K562 (cell line): ENCODE data around the gene MAN2B1. TPM values are rescaled to one million over a fixed set of nuclear protein-coding genes. Genes with fewer than 3 reads are reported as not detected.

Source experiments
- CBX1 ChIP-seq: sonication (generic); IDR thresholded peaks from 2 replicates; pipeline ENCODE4 v1.6.1; 2016; ENCODE audit warnings: antibody characterized with exemption, low read depth, mild to moderate bottlenecking
- ESRRA ChIP-seq: fragments of 450-650 bp; IDR thresholded peaks from 2 replicates; pipeline ENCODE4 v1.6.1; 2014; ENCODE audit warnings: low read depth, mild to moderate bottlenecking, moderate library complexity, borderline replicate concordance
- GTF2A2 ChIP-seq: IDR thresholded peaks from 2 replicates; pipeline ENCODE4 v1.6.1; 2016; ENCODE audit warnings: mild to moderate bottlenecking, missing genetic modification characterization, missing compliant biosample characterization
- KAT7 ChIP-seq: sonication (generic); formaldehyde crosslinking; IDR thresholded peaks from 2 replicates; pipeline ENCODE4 v1.8.0; 2022; ENCODE audit warnings: missing genetic modification reagents, mild to moderate bottlenecking, borderline replicate concordance
- MED1 ChIP-seq: sonication (generic); formaldehyde crosslinking; IDR thresholded peaks from 2 replicates; pipeline ENCODE4 v1.8.1; 2023; ENCODE audit warnings: missing genetic modification reagents, borderline replicate concordance
- MEIS2 ChIP-seq: fragments of 450-650 bp; IDR thresholded peaks from 2 replicates; pipeline ENCODE4 v1.6.1; 2014; ENCODE audit warnings: mild to moderate bottlenecking; ENCODE audit not compliant: partially characterized antibody
- MTA3 ChIP-seq: fragments of 450-650 bp; formaldehyde crosslinking; IDR thresholded peaks from 2 replicates; pipeline ENCODE4 v1.6.1; 2017; ENCODE audit warnings: mild to moderate bottlenecking, borderline replicate concordance
- NFE2 ChIP-seq: IDR thresholded peaks from 2 replicates; pipeline ENCODE4 v1.6.1; 2014; ENCODE audit warnings: antibody characterized with exemption, low read depth
- NFYB ChIP-seq: IDR thresholded peaks from 2 replicates; pipeline ENCODE4 v1.6.1; 2011; ENCODE audit warnings: mild to moderate bottlenecking, moderate library complexity; ENCODE audit not compliant: insufficient read length; ENCODE audit errors: extremely low read depth
- PRDM10 ChIP-seq: fragments of 450-650 bp; IDR thresholded peaks from 2 replicates; pipeline ENCODE4 v1.6.1; 2018; ENCODE audit not compliant: partially characterized antibody
- RBM25 ChIP-seq: fragments of 200-400 bp; formaldehyde crosslinking; IDR thresholded peaks from 2 replicates; pipeline ENCODE4 v1.6.1; 2018; ENCODE audit warnings: low read length, low read depth, moderate library complexity; ENCODE audit not compliant: severe bottlenecking
- RFX7 ChIP-seq: fragments of 250-450 bp; sonication (Bioruptor Pico); IDR thresholded peaks from 2 replicates; pipeline ENCODE4 v1.5.1; 2021; ENCODE audit warnings: mild to moderate bottlenecking
- SREBF1 ChIP-seq: fragments of 150-350 bp; IDR thresholded peaks from 2 replicates; pipeline ENCODE4 v1.6.1; 2014; ENCODE audit warnings: antibody characterized with exemption, low read depth, low read length, borderline replicate concordance
- TCF15 ChIP-seq: fragments of 250-450 bp; sonication (Bioruptor Pico); IDR thresholded peaks from 2 replicates; pipeline ENCODE4 v1.8.0; 2022; ENCODE audit warnings: moderate library complexity, mild to moderate bottlenecking, inconsistent platforms
- THAP12 ChIP-seq: fragments of 250-450 bp; sonication (Bioruptor Pico); IDR thresholded peaks from 2 replicates; pipeline ENCODE4 v1.9.0; 2021; ENCODE audit warnings: mild to moderate bottlenecking, inconsistent platforms
- ZNF133 ChIP-seq: fragments of 250-450 bp; sonication (Bioruptor Pico); IDR thresholded peaks from 2 replicates; pipeline ENCODE4 v1.4.0; 2020; ENCODE audit warnings: mild to moderate bottlenecking
- ZNF324 ChIP-seq: fragments of 250-450 bp; sonication (Bioruptor Pico); IDR thresholded peaks from 2 replicates; pipeline ENCODE4 v1.4.0; 2020; ENCODE audit warnings: mild to moderate bottlenecking
- polyA plus RNA-seq, 8 experiments: library from polyadenylated mRNA; depleted of rRNA in 4 of 8; stranded (reverse) in 5 of 8; unstranded in 3 of 8; fragments of >200 nt; fragmentation: Nextera tagmentation in 2 of 8; fragmentation: Illumina TruSeq in 1 of 8; extraction: Ambion mirVana in 2 of 8; extraction: Trizol in 1 of 8; gene quantifications; 2 replicates each; pipeline versions ENCODE4 v1.2.1 to v1.2.3, GENCODE V29; 2011 to 2014; ENCODE audit warnings: inconsistent platforms in 1 of 8, missing spikeins in 1 of 8
- total RNA-seq, 7 experiments: library from RNA; depleted of rRNA in 6 of 7; stranded (reverse); fragments of >200 nt in 6 of 7; fragmentation: Illumina TruSeq in 2 of 7; extraction: Trizol in 2 of 7; gene quantifications; 2 replicates each; pipeline versions ENCODE4 v1.2.1 to v1.2.3, GENCODE V29; 2011 to 2021; ENCODE audit warnings: low replicate concordance in 1 of 7
- TF ChIP-seq, protein P1 (sequence below): fragments of 450-650 bp; formaldehyde crosslinking; IDR thresholded peaks from 2 replicates; pipeline ENCODE4 v1.4.0; 2022; ENCODE audit warnings: missing genetic modification characterization
- TF ChIP-seq, protein P2 (sequence below): sonication (generic); formaldehyde crosslinking; IDR thresholded peaks from 2 replicates; pipeline ENCODE4 v1.8.0; 2022; ENCODE audit warnings: mild to moderate bottlenecking, missing genetic modification reagents

MAN2B1 gene
- total and polyA plus RNA-seq, 9 of the 15 experiments (the other 6 are each of a cell fraction or from before 2014, with no cell fraction given): 0.59 to 33.8 (median 11.4) TPM

- TF ChIP-seq, protein P1, sequence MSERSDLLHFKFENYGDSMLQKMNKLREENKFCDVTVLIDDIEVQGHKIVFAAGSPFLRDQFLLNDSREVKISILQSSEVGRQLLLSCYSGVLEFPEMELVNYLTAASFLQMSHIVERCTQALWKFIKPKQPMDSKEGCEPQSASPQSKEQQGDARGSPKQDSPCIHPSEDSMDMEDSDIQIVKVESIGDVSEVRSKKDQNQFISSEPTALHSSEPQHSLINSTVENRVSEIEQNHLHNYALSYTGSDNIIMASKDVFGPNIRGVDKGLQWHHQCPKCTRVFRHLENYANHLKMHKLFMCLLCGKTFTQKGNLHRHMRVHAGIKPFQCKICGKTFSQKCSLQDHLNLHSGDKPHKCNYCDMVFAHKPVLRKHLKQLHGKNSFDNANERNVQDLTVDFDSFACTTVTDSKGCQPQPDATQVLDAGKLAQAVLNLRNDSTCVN (CRISPR knock-in tag): no peak
- no peak for TF ChIP-seq RBM25
- peak; percentile 84; the same call in 1 of the 2 replicates for TF ChIP-seq CBX1
- TF ChIP-seq ESRRA: peak; percentile 83
- 0 out of 2 replicates have a peak, but pooled peaks have one; percentile 39 for TF ChIP-seq GTF2A2
- no peak for TF ChIP-seq SREBF1
- TF ChIP-seq ZNF324: no peak
- TF ChIP-seq PRDM10: peak; percentile 81
- TF ChIP-seq MED1 (CRISPR knock-in tag): no peak
- no peak for TF ChIP-seq RFX7 (CRISPR knock-in tag)
- no peak for TF ChIP-seq TCF15 (CRISPR knock-in tag)
- no peak; the same call in 1 of the 2 replicates for TF ChIP-seq NFE2
- no peak for TF ChIP-seq ZNF133 (CRISPR knock-in tag)
- TF ChIP-seq, protein P2, sequence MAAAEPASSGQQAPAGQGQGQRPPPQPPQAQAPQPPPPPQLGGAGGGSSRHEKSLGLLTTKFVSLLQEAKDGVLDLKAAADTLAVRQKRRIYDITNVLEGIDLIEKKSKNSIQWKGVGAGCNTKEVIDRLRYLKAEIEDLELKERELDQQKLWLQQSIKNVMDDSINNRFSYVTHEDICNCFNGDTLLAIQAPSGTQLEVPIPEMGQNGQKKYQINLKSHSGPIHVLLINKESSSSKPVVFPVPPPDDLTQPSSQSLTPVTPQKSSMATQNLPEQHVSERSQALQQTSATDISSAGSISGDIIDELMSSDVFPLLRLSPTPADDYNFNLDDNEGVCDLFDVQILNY (CRISPR knock-in tag): peak; percentile 42; the same call in 1 of the 2 replicates
- no peak for TF ChIP-seq KAT7 (CRISPR knock-in tag)
- TF ChIP-seq NFYB: peak; percentile 75
- peak; percentile 75; the same call in 1 of the 2 replicates for TF ChIP-seq MTA3
- TF ChIP-seq THAP12: peak; percentile 27; the same call in 1 of the 2 replicates
- peak; percentile 73 for TF ChIP-seq MEIS2
Observed at GRCh38 chr19:12610540-12611360, 55.8 kb downstream of the MAN2B1 start, which contains the start of the genes ZNF490 and ZNF791 (continued).
